HG03460 (cell line): Measurements from ENCODE around the gene DDIT3.
"Not testable (repeated sequence)": the region's sequence is repeated elsewhere in the genome, so short reads cannot be mapped to it uniquely, and the experiment has no call there.

ENCODE experiments used
- ATAC-seq: cut with Tn5 transposase; IDR thresholded peaks from one replicate; pipeline ENCODE4 v1.9.1; 2021; ENCODE audit not compliant: unreplicated experiment

The DDIT3 gene

DNA sequence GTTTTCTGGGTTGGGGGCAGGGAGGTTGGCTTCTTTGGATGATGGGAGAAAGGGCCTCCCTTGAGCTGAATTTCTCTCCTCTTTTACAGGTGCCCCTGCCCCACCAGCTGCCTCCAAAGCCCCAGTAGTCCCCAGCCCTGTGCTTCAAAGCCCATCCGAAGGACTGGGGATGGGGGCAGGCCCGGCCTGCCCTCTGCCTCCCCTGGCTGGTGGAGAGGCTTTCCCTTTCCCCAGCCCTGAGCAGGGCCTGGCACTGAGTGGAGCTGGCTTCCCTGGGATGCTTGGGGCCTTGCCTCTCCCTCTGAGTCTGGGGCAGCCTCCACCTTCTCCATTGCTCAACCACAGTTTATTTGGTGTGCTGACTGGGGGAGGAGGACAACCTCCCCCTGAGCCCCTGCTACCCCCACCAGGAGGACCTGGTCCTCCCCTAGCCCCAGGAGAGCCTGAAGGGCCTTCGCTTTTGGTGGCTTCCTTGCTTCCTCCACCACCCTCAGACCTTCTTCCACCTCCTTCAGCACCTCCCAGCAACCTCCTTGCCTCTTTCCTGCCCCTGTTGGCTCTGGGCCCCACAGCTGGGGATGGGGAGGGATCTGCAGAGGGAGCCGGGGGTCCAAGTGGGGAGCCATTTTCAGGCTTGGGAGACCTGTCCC lies 6.3 kb upstream of the DDIT3 start:
- ATAC-seq: no peak

DNA sequence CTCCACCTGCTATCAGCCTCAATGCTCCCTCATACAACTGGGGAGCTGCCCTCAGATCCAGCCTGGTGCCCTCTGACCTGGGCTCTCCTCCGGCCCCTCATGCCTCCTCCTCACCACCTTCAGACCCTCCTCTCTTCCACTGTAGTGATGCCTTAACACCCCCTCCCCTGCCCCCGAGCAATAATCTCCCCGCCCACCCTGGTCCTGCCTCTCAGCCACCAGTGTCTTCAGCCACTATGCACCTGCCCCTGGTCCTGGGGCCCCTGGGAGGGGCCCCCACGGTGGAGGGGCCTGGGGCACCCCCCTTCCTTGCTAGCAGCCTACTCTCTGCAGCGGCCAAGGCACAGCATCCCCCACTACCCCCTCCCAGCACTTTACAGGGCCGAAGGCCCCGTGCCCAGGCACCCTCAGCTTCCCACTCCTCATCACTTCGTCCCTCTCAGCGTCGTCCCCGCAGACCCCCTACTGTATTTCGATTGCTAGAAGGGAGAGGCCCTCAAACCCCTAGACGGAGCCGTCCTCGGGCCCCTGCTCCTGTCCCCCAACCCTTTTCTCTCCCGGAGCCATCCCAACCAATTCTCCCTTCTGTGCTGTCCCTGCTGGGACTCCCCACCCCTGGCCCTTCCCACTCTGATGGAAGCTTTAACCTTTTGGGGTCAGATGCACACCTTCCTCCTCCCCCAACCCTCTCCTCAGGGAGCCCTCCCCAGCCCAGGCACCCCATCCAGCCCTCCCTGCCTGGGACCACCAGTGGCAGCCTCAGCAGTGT lies 5.5 kb upstream of the DDIT3 start:
- no peak for ATAC-seq

GRCh38 chr12:57524814-57525614 lies 4.7 kb upstream of the DDIT3 start:
- no peak for ATAC-seq

GRCh38 chr12:57523706-57524614 lies 3.6 kb upstream of the DDIT3 start:
- no peak for ATAC-seq

GRCh38 chr12:57522887-57523705 lies 2.8 kb upstream of the DDIT3 start:
- no peak for ATAC-seq

GRCh38 chr12:57522011-57522886 lies 1.9 kb upstream of the DDIT3 start, which contains the start of gene MBD6:
Gene MBD6 (plus strand): TSS chr12:57522824. CDS start chr12:57524304, 1,480 bp downstream.
- ATAC-seq: peak; percentile 33

- ATAC-seq: no peak
Observed at GRCh38 chr12:57521525-57522010, 1.3 kb upstream of the DDIT3 start.

DNA sequence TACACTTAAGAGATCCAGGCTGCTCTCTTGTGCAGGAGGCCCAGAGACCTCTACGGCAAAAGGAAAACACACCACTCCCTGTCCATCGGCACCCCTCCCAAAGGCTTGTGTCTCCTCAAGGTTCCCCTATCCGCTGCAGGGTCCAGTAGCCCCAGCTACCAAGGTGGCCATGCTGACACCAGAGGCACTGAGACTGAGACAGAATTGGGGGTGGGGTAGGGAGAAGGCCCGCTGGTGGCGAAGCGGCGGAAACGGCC lies 590 bp downstream of the DDIT3 start:
- peak; percentile 4 for ATAC-seq

DNA sequence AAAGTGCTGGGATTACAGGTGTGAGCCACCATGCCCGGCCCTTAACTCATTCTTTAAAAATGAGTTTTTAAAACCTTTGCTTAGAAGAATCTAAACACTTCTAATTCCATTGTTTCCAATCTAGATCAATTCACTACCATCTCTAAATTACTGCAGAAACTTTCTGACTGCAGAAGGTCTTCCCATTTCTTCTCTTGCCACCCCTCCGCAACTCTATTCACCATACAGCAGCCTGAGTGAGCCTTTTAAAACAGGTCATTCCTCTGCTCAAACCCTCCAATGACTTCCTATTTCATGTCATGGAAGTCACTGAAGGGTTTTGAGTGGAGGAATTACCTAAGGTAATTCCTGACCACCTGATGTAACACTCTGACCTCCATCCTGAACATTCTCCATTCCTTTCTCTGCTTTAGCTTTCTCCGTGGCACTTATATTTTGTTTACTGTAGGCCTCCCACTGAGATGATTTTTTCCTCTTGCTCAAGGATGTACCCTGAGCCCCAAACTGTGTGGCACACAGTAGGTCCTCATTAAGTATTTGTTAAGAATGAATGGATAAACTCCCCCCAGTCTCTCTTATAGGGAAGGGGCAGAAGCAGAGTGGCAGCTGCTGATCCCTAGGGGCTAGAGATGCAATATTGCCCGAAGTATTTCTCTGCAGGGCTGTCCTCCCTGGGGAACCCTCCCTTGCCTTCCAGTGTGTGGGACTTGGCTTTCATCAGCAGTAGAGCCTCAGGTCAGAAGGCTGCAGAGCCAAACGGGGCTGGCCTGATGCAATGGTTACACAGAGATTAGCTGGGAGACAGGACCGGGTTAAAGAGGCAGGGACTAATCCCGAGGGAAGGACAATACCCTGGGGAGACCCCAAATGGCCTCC lies 1.2 kb downstream of the DDIT3 start:
- ATAC-seq: no peak

GRCh38 chr12:57518176-57518919 lies 2.0 kb downstream of the DDIT3 start:
- ATAC-seq: no peak

GRCh38 chr12:57517718-57518117 lies 2.6 kb downstream of the DDIT3 start:
- not testable (repeated sequence) for ATAC-seq

- ATAC-seq: no peak
Observed at GRCh38 chr12:57517187-57517586, 3.1 kb downstream of the DDIT3 start.

DNA sequence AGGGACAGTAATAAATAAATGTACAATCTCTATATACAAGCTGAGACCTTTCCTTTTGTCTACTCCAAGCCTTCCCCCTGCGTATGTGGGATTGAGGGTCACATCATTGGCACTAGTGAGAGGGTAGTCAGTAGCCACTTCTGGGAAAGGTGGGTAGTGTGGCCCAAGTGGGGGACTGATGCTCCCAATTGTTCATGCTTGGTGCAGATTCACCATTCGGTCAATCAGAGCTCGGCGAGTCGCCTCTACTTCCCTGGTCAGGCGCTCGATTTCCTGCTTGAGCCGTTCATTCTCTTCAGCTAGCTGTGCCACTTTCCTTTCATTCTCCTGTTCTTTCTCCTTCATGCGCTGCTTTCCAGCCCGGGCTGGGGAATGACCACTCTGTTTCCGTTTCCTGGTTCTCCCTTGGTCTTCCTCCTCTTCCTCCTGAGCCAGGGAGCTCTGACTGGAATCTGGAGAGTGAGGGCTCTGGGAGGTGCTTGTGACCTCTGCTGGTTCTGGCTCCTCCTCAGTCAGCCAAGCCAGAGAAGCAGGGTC lies 3.6 kb downstream of the DDIT3 start:
- ATAC-seq: no peak

DNA sequence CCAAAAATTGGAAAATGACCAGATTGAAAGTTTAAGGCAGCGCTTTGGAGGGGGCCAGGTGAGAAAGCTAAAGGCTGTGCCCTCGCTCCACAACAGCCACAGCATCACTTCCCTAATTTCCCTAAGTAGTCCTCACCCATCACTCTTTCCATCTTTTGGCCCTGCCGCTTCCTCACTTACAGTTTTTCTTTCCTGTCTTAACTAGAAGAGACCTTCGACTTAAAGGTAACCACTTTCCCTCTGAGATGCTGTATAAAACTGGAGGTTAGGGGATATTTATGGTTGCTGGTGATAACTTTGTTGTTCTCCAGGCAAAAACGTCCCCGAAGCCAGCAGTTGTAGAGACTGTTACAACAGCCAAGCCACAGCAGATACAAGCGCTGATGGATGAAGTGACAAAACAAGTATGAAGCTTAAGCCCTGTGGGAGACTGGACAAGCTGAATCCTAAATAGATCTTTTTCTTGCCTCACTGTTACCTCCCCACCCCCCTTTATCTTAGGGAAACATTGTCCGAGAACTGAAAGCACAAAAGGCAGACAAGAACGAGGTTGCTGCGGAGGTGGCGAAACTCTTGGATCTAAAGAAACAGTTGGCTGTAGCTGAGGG lies 4.3 kb downstream of the DDIT3 start:
- ATAC-seq: no peak

DNA sequence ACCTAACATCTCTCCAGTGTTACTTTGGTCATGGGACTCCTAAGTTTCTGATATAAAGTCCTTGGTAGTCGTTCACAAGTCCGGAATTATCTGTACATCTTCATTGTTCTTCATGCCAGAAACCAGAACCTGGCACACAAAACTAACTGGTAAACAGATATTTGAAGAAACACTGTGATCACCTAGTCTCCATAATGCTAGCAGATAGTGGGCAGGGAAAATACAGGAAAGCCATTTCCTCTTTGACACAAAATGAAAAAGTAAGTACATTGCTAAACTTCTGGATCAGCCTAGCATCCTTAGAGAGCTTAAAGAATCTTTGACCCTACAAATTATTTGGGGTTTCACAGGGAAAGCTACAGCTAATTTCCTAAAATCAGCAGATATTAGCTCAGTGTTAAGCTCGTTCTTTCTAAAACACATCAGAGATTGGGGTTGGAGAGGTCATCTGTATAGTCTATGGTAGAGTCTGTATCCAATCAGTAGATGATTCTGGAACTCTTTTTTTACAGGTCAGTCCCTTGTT lies 4.8 kb downstream of the DDIT3 start:
- no peak for ATAC-seq

GRCh38 chr12:57514720-57515407 lies 5.5 kb downstream of the DDIT3 start:
- no peak for ATAC-seq
